WTC11 (cell line): ENCODE results near the gene NRAP.

Experiments used
- ATF2 ChIP-seq: sonication (generic); formaldehyde crosslinking; IDR thresholded peaks from 2 replicates; pipeline ENCODE4 v1.8.1; 2022; ENCODE audit warnings: low read depth, missing genetic modification reagents, borderline replicate concordance
- CREM ChIP-seq: sonication (generic); formaldehyde crosslinking; IDR thresholded peaks from 2 replicates; pipeline ENCODE4 v1.8.1; 2022; ENCODE audit warnings: mild to moderate bottlenecking, missing genetic modification reagents, moderate library complexity
- CTCF ChIP-seq: fragments of 200-600 bp; IDR thresholded peaks from 2 replicates; pipeline ENCODE4 v1.8.0; 2022; ENCODE audit warnings: antibody characterized with exemption
- E2F4 ChIP-seq: sonication (generic); formaldehyde crosslinking; IDR thresholded peaks from 2 replicates; pipeline ENCODE4 v1.8.1; 2022; ENCODE audit warnings: low read depth, mild to moderate bottlenecking, moderate library complexity, missing genetic modification reagents, borderline replicate concordance
- KAT7 ChIP-seq: sonication (generic); formaldehyde crosslinking; IDR thresholded peaks from 2 replicates; pipeline ENCODE4 v1.8.1; 2023; ENCODE audit warnings: missing genetic modification reagents, mild to moderate bottlenecking, borderline replicate concordance
- TCF7 ChIP-seq: sonication (generic); formaldehyde crosslinking; IDR thresholded peaks from 2 replicates; pipeline ENCODE4 v1.8.0; 2022; ENCODE audit warnings: mild to moderate bottlenecking, low read depth, missing genetic modification reagents, moderate library complexity
- ZNF121 ChIP-seq: sonication (generic); formaldehyde crosslinking; IDR thresholded peaks from 2 replicates; pipeline ENCODE4 v1.8.0; 2023; ENCODE audit warnings: missing genetic modification reagents
- ZNF512 ChIP-seq: sonication (generic); formaldehyde crosslinking; IDR thresholded peaks from 2 replicates; pipeline ENCODE4 v1.8.1; 2022; ENCODE audit warnings: missing genetic modification reagents, borderline replicate concordance
- TF ChIP-seq, protein P1 (sequence below): fragments of 250-450 bp; sonication (Bioruptor Pico); IDR thresholded peaks from 2 replicates; pipeline ENCODE4 v2.1.2; 2022; ENCODE audit warnings: mild to moderate bottlenecking, moderate library complexity
- TF ChIP-seq, protein P2 (sequence below): sonication (generic); formaldehyde crosslinking; conservative IDR thresholded peaks from 2 replicates; pipeline ENCODE4 v1.8.1; 2022; ENCODE audit warnings: mild to moderate bottlenecking, missing genetic modification reagents

DNA sequence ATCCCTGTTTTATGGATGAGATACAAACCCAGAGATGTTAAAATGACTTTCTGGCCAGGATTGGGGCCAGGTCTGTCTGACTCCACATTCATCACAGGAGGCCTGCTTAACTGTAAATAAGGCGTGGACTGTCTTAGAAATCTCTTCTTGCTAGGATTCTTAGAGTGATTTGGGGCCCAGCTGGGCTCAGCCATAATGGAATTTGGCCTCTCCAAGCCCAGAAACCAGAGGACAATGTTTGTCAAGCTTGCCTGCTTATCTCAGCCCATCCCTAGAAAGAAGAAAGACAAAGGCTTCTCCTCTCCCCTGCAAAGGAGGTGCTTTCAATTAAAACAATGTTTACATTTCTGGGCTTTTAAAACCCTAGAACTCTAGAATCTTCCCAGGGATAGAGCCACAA lies 108.1 kb downstream of the NRAP start:
- TF ChIP-seq CTCF (no peak), ZNF121 (CRISPR knock-in tag) (no peak), KAT7 (no peak), E2F4 (CRISPR knock-in tag) (no peak), TCF7 (CRISPR knock-in tag) (no peak), CREM (CRISPR knock-in tag) (no peak), ZNF512 (CRISPR knock-in tag) (no peak), ATF2 (CRISPR knock-in tag) (no peak)
- TF ChIP-seq, protein P1, sequence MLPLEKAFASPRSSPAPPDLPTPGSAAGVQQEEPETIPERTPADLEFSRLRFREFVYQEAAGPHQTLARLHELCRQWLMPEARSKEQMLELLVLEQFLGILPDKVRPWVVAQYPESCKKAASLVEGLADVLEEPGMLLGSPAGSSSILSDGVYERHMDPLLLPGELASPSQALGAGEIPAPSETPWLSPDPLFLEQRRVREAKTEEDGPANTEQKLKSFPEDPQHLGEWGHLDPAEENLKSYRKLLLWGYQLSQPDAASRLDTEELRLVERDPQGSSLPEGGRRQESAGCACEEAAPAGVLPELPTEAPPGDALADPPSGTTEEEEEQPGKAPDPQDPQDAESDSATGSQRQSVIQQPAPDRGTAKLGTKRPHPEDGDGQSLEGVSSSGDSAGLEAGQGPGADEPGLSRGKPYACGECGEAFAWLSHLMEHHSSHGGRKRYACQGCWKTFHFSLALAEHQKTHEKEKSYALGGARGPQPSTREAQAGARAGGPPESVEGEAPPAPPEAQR (CRISPR knock-in tag): no peak
- TF ChIP-seq, protein P2, sequence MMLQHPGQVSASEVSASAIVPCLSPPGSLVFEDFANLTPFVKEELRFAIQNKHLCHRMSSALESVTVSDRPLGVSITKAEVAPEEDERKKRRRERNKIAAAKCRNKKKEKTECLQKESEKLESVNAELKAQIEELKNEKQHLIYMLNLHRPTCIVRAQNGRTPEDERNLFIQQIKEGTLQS (CRISPR knock-in tag): no peak
